Measurements from ENCODE around the gene AADAT. TPM values are rescaled to one million over a fixed set of nuclear protein-coding genes. Genes with fewer than 3 reads are reported as not detected.
"Not testable (repeated sequence)": the region's sequence is repeated elsewhere in the genome, so short reads cannot be mapped to it uniquely, and the experiment has no call there.

The AADAT gene
- 8.1 TPM for total RNA-seq

DNA sequence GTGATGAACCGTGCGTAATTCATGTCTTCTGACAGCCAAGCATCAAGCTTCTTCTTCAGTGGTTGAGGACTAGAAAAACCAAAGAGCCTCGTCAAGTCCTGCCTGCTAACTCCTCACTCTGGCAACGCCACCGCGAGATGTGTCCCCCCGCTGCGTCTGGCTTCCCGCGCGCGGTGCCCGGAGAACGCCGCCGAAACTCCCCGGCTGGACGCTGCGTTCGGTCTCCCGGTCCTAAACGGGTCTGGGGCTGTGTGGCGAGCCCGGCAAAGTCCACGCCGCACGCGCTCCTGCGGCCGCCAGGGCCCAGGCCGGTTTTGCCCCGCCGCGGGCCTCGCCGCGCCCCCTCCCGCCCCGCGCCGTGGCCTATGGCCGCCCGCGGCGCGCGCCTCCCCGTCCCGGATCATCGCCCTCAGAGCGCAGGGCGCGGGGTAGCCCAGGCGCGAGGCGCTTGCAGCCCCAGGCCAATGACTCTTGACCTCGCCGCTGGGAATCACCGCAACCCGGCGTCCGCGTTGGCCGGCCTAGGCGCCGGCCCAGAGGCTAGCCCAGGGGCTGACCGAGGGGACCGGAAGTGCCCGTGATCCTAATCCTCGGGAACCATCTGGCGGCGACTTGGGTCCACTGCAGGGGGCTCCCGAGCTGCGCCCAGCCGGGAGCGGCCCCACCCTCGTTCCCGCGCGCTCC, at the start of gene AADAT:
Gene AADAT, minus strand, starts transcription at position 289 of the 684 bp plus-strand sequence. Its CDS starts 266 bp downstream, at position 23.
- peak; percentile 54 for DNase-seq

DNA sequence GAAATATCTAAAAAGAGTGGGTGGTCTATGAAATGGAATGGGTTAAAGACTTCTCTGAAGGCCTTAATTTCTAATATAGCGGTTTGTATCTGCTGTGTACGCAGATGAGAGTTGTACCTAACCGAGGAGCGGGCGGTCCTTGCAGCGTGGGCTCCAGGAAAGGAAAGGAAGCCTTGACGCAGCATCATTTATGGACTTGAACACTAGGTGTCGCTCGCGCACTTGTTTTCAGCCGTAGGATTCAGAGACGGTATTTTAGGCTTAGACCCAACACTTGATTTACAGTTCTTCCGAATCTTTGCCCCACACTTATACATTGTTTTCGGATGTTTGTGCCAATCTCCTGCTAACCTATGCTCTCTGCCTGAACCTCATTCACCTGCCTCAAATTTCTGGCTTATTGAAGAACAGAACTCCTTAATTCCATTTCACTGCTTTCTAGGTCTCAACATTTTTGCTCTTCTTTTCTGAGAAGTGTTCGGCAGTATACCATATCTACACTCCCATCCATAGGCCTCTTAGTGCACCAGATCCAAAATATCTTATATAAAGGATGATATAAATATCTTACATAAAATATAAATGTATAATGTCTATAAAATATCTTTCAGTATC, 48.9 kb upstream of the AADAT start:
- DNase-seq = peak; percentile 44

DNA sequence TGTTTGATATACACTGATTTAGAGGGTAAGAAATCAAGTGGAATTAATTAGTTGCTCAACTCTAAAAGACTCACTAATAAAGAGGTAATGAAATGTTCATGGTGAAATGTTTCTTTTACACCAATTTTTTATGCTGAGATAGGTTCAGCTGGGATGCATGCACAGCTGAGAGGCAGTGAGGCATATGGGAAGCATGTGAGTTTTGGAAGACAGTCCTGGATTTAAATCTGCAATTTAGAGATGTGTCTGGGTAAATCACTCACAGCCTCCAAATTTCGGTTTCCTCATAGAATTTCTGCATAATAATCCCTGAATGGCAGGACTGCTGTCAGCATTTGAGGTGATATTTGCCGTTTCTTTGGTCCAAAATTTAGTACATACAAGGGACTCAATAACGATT, 48.2 kb upstream of the AADAT start:
- DNase-seq = peak; percentile 34

DNA sequence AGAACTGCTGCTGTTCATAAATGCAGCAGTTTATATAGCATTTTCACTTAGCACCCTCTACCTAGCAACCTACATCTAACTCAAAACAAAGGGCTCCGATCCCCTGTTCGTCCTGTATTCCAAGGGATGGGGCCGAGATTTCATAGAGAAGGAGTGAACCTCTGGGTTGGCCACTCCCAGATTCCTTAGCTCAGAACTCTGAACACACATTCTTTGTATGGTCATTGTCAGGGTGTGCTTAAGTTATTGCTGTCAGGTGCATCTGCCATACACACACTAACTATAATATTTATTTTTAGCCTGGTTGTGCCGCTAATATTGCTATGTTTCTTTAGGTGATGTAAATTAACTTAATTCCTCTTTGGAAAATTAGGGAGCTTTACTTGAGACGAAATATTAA, 47.7 kb upstream of the AADAT start:
- no peak for DNase-seq

DNA sequence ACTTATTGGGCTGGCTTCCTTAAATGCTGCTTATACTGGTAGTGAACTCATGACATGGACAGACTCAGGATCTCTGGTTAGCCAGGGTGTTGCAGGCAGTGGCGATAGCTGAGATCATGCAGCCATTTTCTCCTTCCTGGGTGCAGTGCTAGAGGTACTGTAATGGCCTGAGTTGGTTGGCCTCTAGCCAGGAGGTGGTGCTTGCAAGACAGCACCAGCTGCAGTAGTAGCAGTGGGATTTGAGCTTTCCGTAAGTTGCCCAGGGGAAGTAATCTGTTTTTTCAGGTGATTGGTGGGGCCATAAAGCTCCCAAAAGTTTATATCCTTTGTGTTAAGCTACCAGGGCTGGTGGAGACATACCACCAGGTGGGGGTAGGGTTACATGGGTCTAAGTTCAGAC, 45.1 kb upstream of the AADAT start:
- DNase-seq = no peak

DNA sequence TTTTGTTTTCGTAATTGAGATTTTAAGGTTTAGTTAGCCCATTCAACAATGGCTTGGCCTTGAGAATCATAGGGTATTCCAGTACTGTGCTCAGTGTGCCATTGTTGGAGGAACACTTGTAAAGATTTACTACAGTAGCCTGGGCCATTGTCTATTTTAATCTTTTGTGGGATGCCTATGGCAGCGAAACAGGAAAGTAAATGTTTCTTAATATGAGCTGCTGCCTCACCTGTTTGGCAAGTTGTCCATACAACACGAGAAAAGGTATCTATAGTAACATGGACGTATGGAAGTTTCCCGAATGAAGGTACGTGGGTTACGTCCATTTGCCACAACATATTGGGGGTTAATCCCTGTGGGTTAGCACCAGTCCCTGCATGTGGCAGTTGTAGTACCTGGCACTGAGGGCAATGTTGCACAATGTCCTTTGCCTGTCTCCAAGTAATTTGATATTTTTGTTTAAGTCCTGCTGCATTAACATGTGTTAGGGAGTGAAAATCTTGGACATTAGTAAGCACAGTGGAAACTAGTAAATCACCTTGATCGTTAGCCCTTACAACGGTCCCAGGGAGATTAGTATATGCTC, 38.6 kb upstream of the AADAT start:
- DNase-seq = no peak

DNA sequence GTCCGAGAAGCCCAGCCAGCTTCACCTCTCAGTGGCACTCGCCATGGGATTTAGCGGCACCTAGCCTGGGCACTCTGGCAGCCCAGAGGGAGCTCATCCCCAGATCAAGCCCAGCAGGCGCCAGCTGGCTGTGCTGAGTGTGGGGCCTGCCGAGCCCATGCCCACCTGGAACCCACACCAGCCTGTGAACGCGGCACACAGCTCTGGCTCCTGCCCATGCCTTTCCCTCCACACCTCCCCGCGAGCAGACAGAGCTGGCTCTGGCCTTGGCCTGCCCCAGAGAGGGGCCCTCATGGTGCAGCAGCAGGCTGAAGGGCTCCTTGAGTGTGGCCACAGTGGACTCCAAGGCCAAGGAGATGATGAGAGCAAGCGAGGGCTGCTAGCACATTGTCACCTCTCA, 38.0 kb upstream of the AADAT start:
- no peak for DNase-seq

DNA sequence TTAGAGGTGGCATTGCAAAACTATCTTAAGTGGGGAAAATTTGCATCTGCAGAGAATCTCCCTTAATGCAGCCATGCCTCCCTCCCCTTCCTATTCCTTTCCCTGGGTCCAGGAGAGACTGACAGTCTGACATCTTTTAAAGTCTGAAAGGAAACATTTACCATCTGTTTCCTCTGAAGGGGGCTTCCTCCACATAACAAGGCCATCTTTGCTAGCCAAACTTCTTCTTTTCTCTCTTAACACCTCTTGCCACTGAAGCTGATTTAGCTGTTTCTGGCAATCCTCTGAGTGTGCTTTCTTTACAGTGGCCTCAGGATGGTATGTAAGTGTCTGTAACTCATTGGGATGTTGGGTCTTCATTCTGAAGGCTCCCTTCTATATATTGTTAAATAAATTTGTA, 34.6 kb upstream of the AADAT start:
- no peak for DNase-seq

DNA sequence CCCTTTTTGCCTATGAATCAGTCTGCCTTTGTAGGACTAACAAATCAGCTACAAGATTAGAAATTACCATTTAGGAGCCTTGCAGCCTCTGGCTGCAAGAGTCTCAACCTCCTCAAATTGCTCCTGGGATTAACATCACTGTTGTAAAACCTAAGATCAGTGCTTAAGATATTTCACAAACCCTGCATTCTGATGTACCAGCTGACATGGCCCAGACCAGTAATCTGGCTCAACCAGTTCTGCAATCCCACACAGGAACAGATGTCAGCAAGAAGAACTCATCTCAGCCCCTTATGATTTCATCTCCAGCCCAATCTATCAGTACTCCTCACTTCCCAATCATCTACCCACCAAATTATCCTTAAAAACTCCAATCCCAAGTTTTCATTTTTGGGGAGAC, 32.5 kb upstream of the AADAT start:
- DNase-seq = no peak

DNA sequence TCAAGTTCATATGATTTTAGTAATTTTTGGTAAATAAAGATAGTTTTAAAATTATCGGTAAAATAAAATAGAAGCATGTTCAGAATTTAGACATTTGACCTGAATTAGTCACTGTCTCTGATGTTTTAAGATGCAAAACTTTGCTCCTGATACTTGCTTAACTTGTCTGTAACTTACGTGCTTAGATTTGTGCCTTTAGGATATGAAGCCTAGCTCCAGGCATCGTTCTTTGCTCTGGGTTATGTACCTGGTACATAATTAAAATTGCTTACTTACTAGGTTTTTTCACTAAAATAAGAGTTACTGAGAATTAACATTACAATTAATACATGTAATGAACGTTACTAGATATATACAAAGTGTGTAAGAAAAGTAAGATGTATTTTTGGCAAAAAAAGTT, 24.9 kb upstream of the AADAT start:
- no peak for DNase-seq

DNA sequence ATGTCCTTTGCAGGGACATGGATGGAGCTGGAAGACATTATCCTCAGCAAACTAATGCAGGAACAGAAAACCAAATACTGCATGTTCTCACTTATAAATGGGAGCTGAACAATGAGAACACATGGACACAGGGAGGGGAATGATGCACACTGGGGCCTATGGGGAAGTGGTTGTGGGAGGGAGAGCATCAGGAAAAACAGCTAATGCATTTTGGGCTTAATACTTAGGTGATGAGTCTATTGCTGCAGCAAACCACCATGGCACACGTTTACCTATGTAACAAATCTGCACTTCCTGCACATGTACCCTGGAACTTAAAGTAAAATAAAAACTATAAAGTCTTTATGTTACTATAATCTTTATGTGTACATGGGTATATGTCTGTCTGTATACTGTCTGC, 24.4 kb upstream of the AADAT start:
- DNase-seq = not testable (repeated sequence)

DNA sequence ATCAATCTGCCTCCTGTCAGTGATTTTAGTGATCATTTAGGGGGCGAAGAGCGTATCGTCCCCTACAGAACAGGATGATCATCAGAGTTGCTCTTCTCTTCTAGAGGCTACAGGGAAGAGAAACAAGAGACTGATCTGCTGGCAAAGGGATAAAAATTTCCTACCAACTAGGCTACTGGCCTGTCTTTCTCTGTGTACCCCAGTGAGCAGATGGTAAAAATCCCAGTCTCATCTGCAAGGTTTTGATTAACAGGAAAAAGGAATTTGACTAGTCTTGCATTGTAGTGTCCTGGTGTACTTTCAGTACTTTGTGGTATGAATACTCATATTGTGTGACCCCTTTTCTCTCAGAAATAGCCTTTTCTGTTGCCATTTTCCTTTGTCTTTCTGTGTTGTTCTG, 21.8 kb upstream of the AADAT start:
- no peak for DNase-seq

DNA sequence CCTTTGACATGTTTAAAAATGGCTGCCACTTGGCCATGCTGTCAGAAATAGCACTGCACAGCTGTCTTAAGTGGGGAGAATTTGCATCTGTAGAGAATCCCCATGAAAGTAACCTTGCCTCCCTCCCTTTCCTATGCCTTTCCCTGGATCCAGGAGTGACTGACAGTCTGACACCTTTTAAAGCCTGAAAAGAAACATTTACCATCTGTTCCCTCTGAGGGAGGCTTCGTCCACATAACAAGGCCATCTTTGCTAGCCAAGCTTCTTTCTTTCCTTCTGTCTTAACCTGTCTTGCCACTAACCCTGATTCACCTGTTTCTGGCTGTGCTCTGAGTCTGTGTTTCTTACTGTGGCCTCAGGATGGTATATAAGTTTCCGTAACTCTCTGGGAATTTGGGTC, 21.3 kb upstream of the AADAT start:
- no peak for DNase-seq

DNA sequence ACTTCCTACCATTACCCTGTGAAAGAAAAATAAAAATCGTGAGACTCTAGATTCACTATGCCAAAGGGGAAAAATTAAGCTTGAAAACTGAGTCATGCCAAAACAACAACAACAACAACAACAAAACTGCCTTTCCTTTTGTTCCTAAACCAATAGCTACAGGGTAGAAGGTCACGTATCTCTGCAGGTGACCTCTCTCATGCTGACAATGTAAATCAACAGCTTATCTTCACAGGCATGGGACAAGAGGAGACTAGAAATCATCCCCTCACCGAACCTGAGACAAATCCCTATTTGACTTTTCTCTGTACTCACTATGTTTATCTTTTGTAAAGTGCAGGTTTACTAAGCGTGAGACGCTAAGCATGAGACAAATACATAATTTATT, 20.5 kb upstream of the AADAT start:
- no peak for DNase-seq

DNA sequence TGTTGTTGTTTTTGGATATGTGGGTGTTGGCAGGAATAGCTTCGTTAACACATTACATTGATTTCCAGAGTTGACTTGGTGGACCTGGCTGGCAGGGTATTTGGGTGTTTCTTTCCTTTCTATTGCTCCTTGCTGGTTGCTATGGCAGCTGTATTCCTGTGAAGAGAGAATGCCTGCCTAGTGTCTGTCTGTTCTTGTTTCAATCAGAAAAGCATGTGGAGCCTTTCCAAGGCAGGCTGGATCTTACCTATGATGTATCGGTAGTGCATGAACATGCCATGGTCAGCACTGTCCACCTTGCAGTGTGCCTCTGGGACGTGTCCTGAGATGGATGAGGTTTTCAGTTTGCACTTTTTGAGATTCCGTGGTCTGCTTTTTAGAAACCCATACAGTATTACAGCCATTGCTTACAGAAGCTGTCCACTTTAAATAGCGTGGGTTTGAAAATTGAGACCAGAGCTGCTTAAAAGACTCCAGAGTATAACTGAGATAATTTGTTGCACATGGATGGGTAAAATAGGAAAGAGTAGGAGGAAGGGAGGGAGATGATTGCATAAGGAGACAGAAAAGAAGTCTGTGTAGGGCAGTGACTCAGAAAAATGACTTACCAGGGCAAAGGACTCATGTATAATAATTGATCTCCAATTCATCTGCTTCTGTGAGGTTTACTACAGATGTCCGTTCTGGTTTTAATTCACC, 20.0 kb upstream of the AADAT start:
- DNase-seq = peak; percentile 83

DNA sequence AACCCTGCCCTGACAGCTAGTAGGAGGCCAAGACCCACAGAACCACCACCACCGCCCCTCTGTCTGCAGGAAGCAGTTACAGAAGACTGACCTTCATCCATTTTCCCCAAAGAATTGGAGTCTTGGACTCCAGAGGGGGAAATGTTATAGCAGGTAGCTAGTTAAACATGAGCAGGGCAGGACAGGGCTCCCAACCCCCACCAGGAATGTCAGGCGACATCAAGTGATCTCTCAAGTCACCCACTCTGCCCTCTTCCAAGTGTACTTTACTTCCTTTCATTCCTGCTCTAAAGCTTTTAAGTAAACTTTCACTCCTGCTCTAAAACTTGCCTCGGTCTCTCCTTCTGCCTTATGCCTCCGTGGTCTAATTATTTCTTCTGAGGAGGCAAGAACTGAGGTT, 17.1 kb upstream of the AADAT start:
- no peak for DNase-seq

DNA sequence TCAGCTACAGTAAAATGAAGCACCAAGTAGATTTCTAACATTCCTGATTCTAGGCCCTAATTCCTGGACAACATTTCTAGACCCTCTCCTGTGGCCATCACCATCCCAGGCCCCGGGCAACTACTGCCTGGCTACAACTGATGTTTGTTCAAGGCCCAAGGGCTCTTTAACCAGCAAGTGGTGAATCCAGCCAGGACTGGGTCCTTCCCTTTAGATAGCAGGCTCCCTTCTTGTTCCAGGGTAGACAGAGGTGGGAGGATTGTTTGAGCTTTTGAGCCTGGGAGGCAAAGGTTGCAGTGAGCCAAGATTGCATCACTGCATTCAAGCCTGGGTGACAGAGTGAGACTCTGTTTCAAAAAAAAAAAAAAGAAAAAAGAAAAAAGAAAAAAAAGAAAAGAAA, 12.7 kb upstream of the AADAT start:
- no peak for DNase-seq

DNA sequence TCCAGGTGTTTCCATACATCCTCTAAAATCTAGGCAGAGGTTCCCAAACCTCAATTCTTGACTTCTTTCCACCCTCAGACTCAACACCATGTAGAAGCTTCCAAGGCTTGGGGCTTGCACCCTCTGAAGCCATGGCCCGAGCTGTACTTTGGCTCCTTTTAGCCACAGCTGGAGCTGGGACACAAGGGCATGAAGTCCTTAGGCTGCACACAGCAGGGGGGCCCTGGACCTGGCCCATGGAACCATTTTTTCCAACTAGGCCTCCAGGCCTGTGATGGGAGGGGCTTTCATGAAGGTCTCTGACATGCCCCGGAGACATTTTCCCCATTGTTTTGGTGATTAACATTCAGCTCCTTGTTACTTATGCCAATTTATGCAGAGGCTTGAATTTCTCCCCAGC, 8.4 kb upstream of the AADAT start:
- not testable (repeated sequence) for DNase-seq

DNA sequence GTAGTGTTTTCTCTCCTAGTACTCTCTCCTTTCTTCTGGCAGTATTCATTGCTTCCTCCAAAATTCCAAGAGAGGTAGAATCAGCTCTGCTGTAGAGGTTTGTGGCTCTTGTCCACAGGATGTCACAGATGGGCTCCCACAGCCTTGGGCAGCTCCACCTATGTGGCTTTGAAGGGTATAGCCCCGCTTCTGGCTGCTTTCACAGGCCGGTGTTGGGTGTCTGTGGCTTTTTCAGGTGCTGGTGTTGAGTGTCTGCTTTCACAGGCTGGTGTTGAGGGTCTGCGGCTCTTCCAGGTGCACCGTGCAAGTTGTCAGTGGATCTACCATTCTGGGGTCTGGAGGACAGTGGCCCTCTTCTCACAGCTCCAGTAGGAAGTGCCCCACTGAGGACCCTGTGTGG, 7.9 kb upstream of the AADAT start:
- no peak for DNase-seq

DNA sequence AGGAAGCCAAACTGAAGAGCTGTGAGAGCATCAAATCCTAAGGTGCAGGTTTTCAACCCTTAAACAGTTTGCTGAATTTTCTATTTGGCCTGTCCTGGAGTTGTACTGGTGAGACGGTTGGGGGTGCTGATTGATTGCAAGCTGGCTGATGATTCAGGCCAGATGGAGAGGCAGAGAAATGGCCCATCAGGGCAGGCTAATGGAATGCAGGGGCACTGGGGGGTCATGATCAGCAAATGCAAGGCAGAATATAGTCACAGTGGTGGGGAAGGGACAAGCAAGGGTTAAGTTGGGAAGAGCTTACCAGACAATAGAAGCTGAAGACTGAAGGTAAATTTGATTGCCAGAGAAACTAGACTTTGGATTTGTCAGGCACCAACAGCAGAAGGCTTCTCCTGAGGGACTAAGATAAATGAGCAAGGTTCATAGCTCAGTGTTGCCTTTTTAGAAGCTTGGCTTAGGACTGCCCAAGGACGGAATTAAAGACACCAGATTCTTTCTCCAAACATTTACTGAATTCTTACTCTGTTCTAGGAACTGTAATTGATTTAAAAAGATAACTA, 4.3 kb upstream of the AADAT start:
- no peak for DNase-seq

DNA sequence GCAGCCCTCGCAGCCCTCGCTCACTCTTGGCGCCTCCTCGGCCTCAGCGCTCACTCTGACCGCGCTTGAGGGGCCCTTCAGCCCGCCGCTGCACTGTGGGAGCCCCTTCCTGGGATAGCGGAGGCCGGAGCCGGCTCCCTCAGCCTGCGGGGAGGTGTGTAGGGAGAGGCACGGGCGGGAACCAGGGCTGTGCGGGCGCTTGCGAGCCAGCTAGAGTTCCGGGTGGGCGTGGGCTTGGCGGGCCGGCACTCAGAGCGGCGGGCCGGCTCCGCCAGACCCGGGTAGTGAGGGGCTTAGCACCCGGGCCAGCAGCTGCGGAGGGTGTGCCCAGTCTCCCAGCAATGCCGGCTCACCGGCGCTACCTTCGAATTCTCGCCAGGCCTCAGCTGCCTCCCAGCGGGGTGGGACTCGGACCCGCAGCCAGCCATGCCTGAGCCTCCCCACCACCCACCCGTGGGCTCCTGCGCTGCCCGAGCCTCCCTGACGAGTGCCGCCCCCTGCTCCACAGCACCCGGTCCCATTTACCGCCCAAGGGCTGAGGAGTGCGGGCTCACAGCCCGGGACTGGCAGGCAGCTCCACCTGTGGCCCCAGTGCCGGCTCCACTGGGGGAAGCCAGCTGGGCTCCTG, 1.4 kb upstream of the AADAT start:
- no peak for DNase-seq

DNA sequence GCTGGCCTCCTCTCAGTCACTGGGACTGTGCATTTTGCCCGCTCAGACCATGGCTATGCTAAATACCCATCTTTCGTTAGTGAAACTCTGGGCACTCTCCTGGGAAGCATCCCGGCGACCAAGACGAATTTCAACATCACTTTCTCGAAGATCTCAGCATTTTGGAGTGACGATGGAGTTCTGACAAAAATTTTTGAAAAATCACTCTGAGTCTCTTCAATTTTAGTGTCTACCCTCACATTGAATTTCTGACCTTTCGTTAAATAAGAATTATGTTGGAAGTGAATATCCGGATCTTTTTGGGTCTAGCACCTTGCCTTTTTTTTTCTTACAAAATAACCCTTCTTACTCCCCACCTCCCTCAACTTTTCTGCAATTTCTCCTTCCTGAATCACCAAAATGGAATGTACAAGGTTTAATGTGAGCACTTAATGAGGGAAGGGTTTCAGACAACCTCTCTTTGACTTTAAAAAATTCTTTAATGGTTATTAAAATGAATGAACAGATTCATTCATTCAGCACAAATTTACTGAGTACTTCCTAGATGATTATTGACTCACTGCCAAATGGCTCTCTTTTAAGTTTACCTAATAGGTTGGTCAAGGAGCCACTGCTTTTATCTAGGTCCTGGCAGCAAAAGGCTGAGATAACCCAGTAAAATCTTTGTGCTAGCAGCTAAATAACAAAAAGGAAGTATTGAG, 746 bp upstream of the AADAT start:
- no peak for DNase-seq

All from skin of body (tissue), 2 donors.